WTC11 (cell line): ENCODE data around the gene HDC. TPM values are rescaled to one million over a fixed set of nuclear protein-coding genes. Genes with fewer than 3 reads are reported as not detected.

Experiments
- ATAC-seq: fragments of 200-7000 bp; cut with Tn5 transposase; 2 replicates; pipeline ENCODE4 v1.10.0; 2021; ENCODE audit warnings: mild to moderate bottlenecking, moderate library complexity
- CTCF ChIA-PET: fragments of 300-600 bp; sonication (Branson Sonifier 250); formaldehyde crosslinking; loops from one replicate; lab custom pipeline; 2021; ENCODE audit warnings: antibody characterized with exemption; lab: Charles Lee
- POLR2A ChIA-PET: fragments of 350-600 bp; sonication (Branson Sonifier 250); formaldehyde crosslinking; loops from one replicate; lab custom pipeline; 2021; ENCODE audit warnings: antibody characterized with exemption; lab: Charles Lee
- DNase-seq: peaks from one replicate; pipeline ENCODE4 v3.0.0; 2021; ENCODE audit warnings: low spot score
- H3K27ac Mint-ChIP-seq: 2 replicates; pipeline ENCODE4 v1.8.0; 2021; ENCODE audit warnings: mixed read lengths
- H3K27me3 Mint-ChIP-seq: 2 replicates; pipeline ENCODE4 v1.8.0; 2021; ENCODE audit warnings: low read depth, mild to moderate bottlenecking, moderate library complexity, mixed read lengths
- H3K36me3 Mint-ChIP-seq: 2 replicates; pipeline ENCODE4 v1.8.0; 2021; ENCODE audit warnings: mixed read lengths
- H3K4me1 Mint-ChIP-seq: 2 replicates; pipeline ENCODE4 v1.8.0; 2022; ENCODE audit warnings: mixed read lengths
- H3K4me3 Mint-ChIP-seq: 2 replicates; pipeline ENCODE4 v1.8.0; 2021; ENCODE audit warnings: mild to moderate bottlenecking, moderate library complexity, mixed read lengths
- H3K9me3 Mint-ChIP-seq: 2 replicates; pipeline ENCODE4 v1.8.0; 2021; ENCODE audit warnings: mixed read lengths
- ATF1 ChIP-seq: sonication (generic); formaldehyde crosslinking; IDR thresholded peaks from 2 replicates; pipeline ENCODE4 v1.8.1; 2023; ENCODE audit warnings: mild to moderate bottlenecking, moderate library complexity, missing genetic modification reagents
- ATF3 ChIP-seq: sonication (generic); formaldehyde crosslinking; conservative IDR thresholded peaks from 2 replicates; pipeline ENCODE4 v1.8.1; 2022; ENCODE audit warnings: mild to moderate bottlenecking, missing genetic modification reagents
- ATF6 ChIP-seq: sonication (generic); formaldehyde crosslinking; IDR thresholded peaks from 2 replicates; pipeline ENCODE4 v1.8.1; 2023; ENCODE audit warnings: mild to moderate bottlenecking, missing genetic modification reagents
- CBFB ChIP-seq: sonication (generic); formaldehyde crosslinking; IDR thresholded peaks from 2 replicates; pipeline ENCODE4 v1.8.1; 2022; ENCODE audit warnings: mild to moderate bottlenecking, low read depth, missing genetic modification reagents
- CDX4 ChIP-seq: fragments of 250-450 bp; sonication (Bioruptor Pico); IDR thresholded peaks from 2 replicates; pipeline ENCODE4 v1.9.0; 2021; ENCODE audit warnings: moderate library complexity, mild to moderate bottlenecking, inconsistent platforms, borderline replicate concordance
- E2F5 ChIP-seq: sonication (generic); formaldehyde crosslinking; IDR thresholded peaks from 2 replicates; pipeline ENCODE4 v1.8.1; 2022; ENCODE audit warnings: mild to moderate bottlenecking, moderate library complexity, missing genetic modification reagents
- EMX1 ChIP-seq: fragments of 250-450 bp; sonication (Bioruptor Pico); IDR thresholded peaks from 2 replicates; pipeline ENCODE4 v1.8.0; 2021; ENCODE audit warnings: mild to moderate bottlenecking
- ESRRA ChIP-seq: sonication (generic); formaldehyde crosslinking; IDR thresholded peaks from 2 replicates; pipeline ENCODE4 v1.8.1; 2022; ENCODE audit warnings: mild to moderate bottlenecking, missing genetic modification reagents, borderline replicate concordance
- ETV6 ChIP-seq: sonication (generic); formaldehyde crosslinking; IDR thresholded peaks from 2 replicates; pipeline ENCODE4 v1.8.1; 2022; ENCODE audit warnings: mild to moderate bottlenecking, missing genetic modification reagents
- HMGA2 ChIP-seq: fragments of 250-450 bp; sonication (Bioruptor Pico); IDR thresholded peaks from 2 replicates; pipeline ENCODE4 v1.4.0; 2021; ENCODE audit warnings: mild to moderate bottlenecking, moderate library complexity
- MAX ChIP-seq: sonication (generic); formaldehyde crosslinking; IDR thresholded peaks from 2 replicates; pipeline ENCODE4 v1.8.0; 2022; ENCODE audit warnings: mild to moderate bottlenecking, missing genetic modification reagents
- MXD4 ChIP-seq: fragments of 250-450 bp; sonication (Bioruptor Pico); IDR thresholded peaks from 2 replicates; pipeline ENCODE4 v1.8.0; 2021; ENCODE audit warnings: mild to moderate bottlenecking, moderate library complexity, borderline replicate concordance
- MYBL2 ChIP-seq: sonication (generic); formaldehyde crosslinking; IDR thresholded peaks from 2 replicates; pipeline ENCODE4 v1.8.1; 2023; ENCODE audit warnings: mild to moderate bottlenecking, moderate library complexity, missing genetic modification reagents
- NR3C1 ChIP-seq: sonication (generic); formaldehyde crosslinking; conservative IDR thresholded peaks from 2 replicates; pipeline ENCODE4 v1.8.1; 2023; ENCODE audit warnings: low read depth, mild to moderate bottlenecking, missing genetic modification reagents
- OVOL2 ChIP-seq: fragments of 250-450 bp; sonication (Bioruptor Pico); IDR thresholded peaks from 2 replicates; pipeline ENCODE4 v1.9.0; 2021; ENCODE audit warnings: mild to moderate bottlenecking, borderline replicate concordance
- SMAD3 ChIP-seq: sonication (generic); formaldehyde crosslinking; IDR thresholded peaks from 2 replicates; pipeline ENCODE4 v1.8.0; 2022; ENCODE audit warnings: missing genetic modification reagents, mild to moderate bottlenecking, borderline replicate concordance
- SOX15 ChIP-seq: fragments of 250-450 bp; sonication (Bioruptor Pico); IDR thresholded peaks from 2 replicates; pipeline ENCODE4 v1.9.0; 2021; ENCODE audit warnings: mild to moderate bottlenecking
- TEAD4 ChIP-seq: sonication (generic); formaldehyde crosslinking; IDR thresholded peaks from 2 replicates; pipeline ENCODE4 v1.8.0; 2022; ENCODE audit warnings: mild to moderate bottlenecking, missing genetic modification reagents
- ZNF138 ChIP-seq: sonication (generic); formaldehyde crosslinking; conservative IDR thresholded peaks from 2 replicates; pipeline ENCODE4 v1.8.1; 2022; ENCODE audit warnings: mild to moderate bottlenecking, moderate library complexity, missing genetic modification reagents
- ZNF219 ChIP-seq: sonication (generic); formaldehyde crosslinking; IDR thresholded peaks from 2 replicates; pipeline ENCODE4 v1.8.0; 2023; ENCODE audit warnings: missing genetic modification reagents, mild to moderate bottlenecking, borderline replicate concordance
- ZNF396 ChIP-seq: fragments of 250-450 bp; sonication (Bioruptor Pico); IDR thresholded peaks from 2 replicates; pipeline ENCODE4 v1.8.0; 2021; ENCODE audit warnings: mild to moderate bottlenecking, moderate library complexity, borderline replicate concordance
- ZNF532 ChIP-seq: fragments of 250-450 bp; sonication (Bioruptor Pico); IDR thresholded peaks from 2 replicates; pipeline ENCODE4 v1.9.0; 2021; ENCODE audit warnings: mild to moderate bottlenecking, borderline replicate concordance
- ZNF671 ChIP-seq: fragments of 250-450 bp; sonication (Bioruptor Pico); IDR thresholded peaks from 2 replicates; pipeline ENCODE4 v1.8.0; 2021; ENCODE audit warnings: mild to moderate bottlenecking
- total RNA-seq: library from RNA; stranded (reverse); gene quantifications from 3 replicates; pipeline ENCODE4 v1.2.3, GENCODE V29; 2021
- TF ChIP-seq, protein P1 (sequence below): fragments of 250-450 bp; sonication (Bioruptor Pico); IDR thresholded peaks from 2 replicates; pipeline ENCODE4 v1.9.0; 2021; ENCODE audit warnings: mild to moderate bottlenecking
- TF ChIP-seq, protein P2 (sequence below): sonication (generic); formaldehyde crosslinking; IDR thresholded peaks from 2 replicates; pipeline ENCODE4 v1.8.1; 2023; ENCODE audit warnings: mild to moderate bottlenecking, missing genetic modification reagents, moderate library complexity

HDC gene
- total RNA-seq, 1 experiment from 2014 or later = not detected

DNA sequence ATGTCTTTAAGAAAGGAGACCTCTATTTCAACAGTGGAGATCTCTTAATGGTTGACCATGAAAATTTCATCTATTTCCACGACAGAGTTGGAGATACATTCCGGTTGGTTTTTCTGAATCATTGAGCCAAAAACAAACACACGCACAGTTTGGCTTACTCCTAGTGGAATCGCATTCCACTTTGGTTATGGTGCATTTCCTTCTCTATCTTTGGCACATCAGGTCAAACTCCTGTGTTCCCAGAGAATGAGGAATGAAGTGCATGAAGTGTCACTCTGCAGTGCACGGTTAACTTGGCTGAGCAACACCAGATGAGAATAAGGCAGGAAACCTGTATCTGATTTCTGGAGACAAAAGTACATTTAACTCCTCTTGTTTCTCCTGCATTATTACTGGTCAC lies 38.5 kb downstream of the HDC start:
- DNase-seq = no peak
- H3K36me3 Mint-ChIP-seq = peaks cover 3% of the 10 kb centered on the region; the same call in 1 of the 2 replicates
- ATAC-seq = no peak
- no peaks in the 10 kb centered on the region for H3K27me3 Mint-ChIP-seq
- no peak overlapping the region for H3K4me3 Mint-ChIP-seq
- no peak overlapping the region for H3K27ac Mint-ChIP-seq
- ChIA-PET POLR2A (no interaction called here), CTCF (no interaction called here)
- no peak for TF ChIP-seq OVOL2 (CRISPR knock-in tag)
- no peak for TF ChIP-seq MXD4
- TF ChIP-seq MAX = no peak
- TF ChIP-seq ESRRA (CRISPR knock-in tag) = no peak
- no peak for TF ChIP-seq CBFB (CRISPR knock-in tag)
- TF ChIP-seq CDX4 (CRISPR knock-in tag) = no peak
- TF ChIP-seq ZNF532 (CRISPR knock-in tag) = no peak
- no peaks in the 10 kb centered on the region for H3K4me1 Mint-ChIP-seq
- no peaks in the 10 kb centered on the region for H3K9me3 Mint-ChIP-seq

DNA sequence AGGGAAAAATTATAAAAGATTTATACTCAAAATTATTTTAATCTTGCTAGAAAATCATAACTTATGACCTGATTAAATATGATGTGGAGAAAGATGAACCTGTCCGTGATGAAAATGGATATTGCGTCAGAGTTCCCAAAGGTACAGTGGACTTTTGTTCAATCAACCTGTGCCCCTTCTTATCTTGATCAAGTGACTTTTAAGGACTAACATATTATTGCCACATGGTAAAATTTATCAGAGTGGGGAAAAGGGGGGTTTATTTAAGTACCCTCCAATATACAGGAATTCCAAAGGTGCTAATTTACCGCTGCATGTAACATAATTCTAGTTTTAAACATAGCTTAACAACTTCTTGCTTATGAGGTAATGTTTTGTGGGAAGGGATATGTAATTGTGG lies 39.6 kb downstream of the HDC start:
- TF ChIP-seq ZNF138 = no peak
- ATAC-seq (no peak), DNase-seq (no peak)
- Mint-ChIP-seq H3K4me3 (no peak overlapping the region), H3K36me3 (peaks cover 3% of the 10 kb centered on the region; the same call in 1 of the 2 replicates), H3K4me1 (no peaks in the 10 kb centered on the region), H3K9me3 (no peaks in the 10 kb centered on the region), H3K27ac (no peak overlapping the region), H3K27me3 (no peaks in the 10 kb centered on the region)
- ChIA-PET CTCF (no interaction called here), POLR2A (no interaction called here)

DNA sequence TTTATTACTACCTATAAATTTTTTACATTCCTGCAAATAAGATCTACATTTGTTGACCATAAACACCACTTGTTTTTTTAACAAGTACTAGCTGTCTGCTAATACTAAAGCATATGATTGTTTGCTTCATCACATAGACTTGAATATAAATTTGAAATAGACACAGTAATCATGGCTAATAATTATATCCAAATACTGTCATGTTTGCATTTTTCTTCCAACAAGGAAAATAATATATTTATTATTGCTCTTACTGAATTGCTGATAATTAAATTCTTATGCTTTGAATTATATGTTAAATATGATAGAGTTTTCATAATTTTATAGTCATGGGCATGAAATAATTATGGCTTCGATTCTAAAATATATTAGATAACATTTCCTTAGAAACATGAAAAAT lies 40.5 kb downstream of the HDC start:
- no peaks in the 10 kb centered on the region for H3K27me3 Mint-ChIP-seq
- no peak overlapping the region for H3K4me3 Mint-ChIP-seq
- no peak for DNase-seq
- CTCF ChIA-PET = no interaction called here
- POLR2A ChIA-PET = interaction anchor here (0.7 kb wide), 1 partner anchor 245 kb away, joined by 3 read pairs; no protein-coding TSS in a partner anchor
- no peaks in the 10 kb centered on the region for H3K4me1 Mint-ChIP-seq
- no peak for ATAC-seq
- no peaks in the 10 kb centered on the region for H3K9me3 Mint-ChIP-seq
- peaks cover 3% of the 10 kb centered on the region; the same call in 1 of the 2 replicates for H3K36me3 Mint-ChIP-seq
- no peak overlapping the region for H3K27ac Mint-ChIP-seq
- TF ChIP-seq ZNF396 (CRISPR knock-in tag) (no peak), MYBL2 (CRISPR knock-in tag) (no peak), ZNF671 (no peak), SMAD3 (CRISPR knock-in tag) (no peak), TEAD4 (CRISPR knock-in tag) (no peak), HMGA2 (CRISPR knock-in tag) (no peak), ATF3 (CRISPR knock-in tag) (no peak), SOX15 (no peak), OVOL2 (CRISPR knock-in tag) (no peak), E2F5 (CRISPR knock-in tag) (no peak), EMX1 (CRISPR knock-in tag) (no peak), ATF1 (CRISPR knock-in tag) (no peak), ETV6 (no peak), ZNF219 (CRISPR knock-in tag) (no peak), ATF6 (CRISPR knock-in tag) (no peak), NR3C1 (CRISPR knock-in tag) (no peak)
- TF ChIP-seq, protein P1, sequence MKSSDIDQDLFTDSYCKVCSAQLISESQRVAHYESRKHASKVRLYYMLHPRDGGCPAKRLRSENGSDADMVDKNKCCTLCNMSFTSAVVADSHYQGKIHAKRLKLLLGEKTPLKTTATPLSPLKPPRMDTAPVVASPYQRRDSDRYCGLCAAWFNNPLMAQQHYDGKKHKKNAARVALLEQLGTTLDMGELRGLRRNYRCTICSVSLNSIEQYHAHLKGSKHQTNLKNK (CRISPR knock-in tag) = no peak
- TF ChIP-seq, protein P2, sequence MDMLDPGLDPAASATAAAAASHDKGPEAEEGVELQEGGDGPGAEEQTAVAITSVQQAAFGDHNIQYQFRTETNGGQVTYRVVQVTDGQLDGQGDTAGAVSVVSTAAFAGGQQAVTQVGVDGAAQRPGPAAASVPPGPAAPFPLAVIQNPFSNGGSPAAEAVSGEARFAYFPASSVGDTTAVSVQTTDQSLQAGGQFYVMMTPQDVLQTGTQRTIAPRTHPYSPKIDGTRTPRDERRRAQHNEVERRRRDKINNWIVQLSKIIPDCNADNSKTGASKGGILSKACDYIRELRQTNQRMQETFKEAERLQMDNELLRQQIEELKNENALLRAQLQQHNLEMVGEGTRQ (CRISPR knock-in tag) = no peak
